ENCODE results near the gene RNF187. TPM values are rescaled to one million over a fixed set of nuclear protein-coding genes. Genes with fewer than 3 reads are reported as not detected.
"Not testable (repeated sequence)": the region's sequence is repeated elsewhere in the genome, so short reads cannot be mapped to it uniquely, and the experiment has no call there.

Gene RNF187
- total RNA-seq, 1 donor from 2014 or later, result 129 TPM

DNA sequence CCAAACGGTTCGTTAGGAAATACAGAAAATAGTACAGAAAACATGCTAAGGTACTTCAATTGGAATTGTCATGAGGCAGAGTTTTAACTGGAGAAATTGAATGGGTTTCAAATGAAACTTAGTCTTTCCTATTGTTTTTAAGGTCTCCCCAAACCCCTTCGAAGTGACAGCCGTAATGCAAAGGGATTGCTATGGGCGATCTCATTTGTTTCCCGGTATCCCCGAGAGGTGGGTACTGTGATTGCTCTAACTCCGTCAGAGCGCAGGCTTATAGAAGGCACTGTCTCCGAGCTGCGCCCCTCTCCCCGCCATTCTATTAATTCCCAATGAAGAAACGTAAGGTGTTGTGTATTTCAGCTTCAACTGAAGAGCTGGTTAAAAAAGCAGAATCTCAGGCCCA is 22.0 kb upstream of the RNF187 start:
- FAIRE-seq, result no peak
- Histone ChIP-seq H3K4me1 (ENCODE audit: insufficient read depth, low read length) (no peaks in the 10 kb centered on the region), H3K9ac (ENCODE audit: low read length) (no peak overlapping the region), H3K9me3 (ENCODE audit: insufficient read depth, low read depth, low read length) (no peaks in the 10 kb centered on the region), H3K79me2 (ENCODE audit: insufficient read depth, low read length) (no peaks in the 10 kb centered on the region), H4K20me1 (ENCODE audit: insufficient read depth, low read length) (no peaks in the 10 kb centered on the region), H3K4me3 (ENCODE audit: insufficient read depth, low read depth, low read length) (peak overlapping the region; percentile 51), H3K4me2 (ENCODE audit: low read length) (peak overlapping the region; percentile 82), H3K27ac (ENCODE audit: low read depth, low read length) (no peak overlapping the region), H2AFZ (ENCODE audit: low read depth, low read length) (peak overlapping the region; percentile 42), H3K27me3 (ENCODE audit: insufficient read depth, low read length) (peaks cover 64% of the 10 kb centered on the region), H3K36me3 (ENCODE audit: insufficient read depth, low read length) (no peaks in the 10 kb centered on the region)
- peaks cover 84% of the 10 kb centered on the region for H3K27me3 Mint-ChIP-seq (ENCODE audit: low read depth, unreplicated experiment)
- no peak overlapping the region for H3K27ac Mint-ChIP-seq (ENCODE audit: unreplicated experiment)
- H3K9me3 Mint-ChIP-seq (ENCODE audit: unreplicated experiment), result peaks cover 7% of the 10 kb centered on the region
- no peak for TF ChIP-seq EZH2 (IDR thresholded peaks at IDR 0.05; ENCODE audit: insufficient read depth, low read length)
- TF ChIP-seq, protein P1, sequence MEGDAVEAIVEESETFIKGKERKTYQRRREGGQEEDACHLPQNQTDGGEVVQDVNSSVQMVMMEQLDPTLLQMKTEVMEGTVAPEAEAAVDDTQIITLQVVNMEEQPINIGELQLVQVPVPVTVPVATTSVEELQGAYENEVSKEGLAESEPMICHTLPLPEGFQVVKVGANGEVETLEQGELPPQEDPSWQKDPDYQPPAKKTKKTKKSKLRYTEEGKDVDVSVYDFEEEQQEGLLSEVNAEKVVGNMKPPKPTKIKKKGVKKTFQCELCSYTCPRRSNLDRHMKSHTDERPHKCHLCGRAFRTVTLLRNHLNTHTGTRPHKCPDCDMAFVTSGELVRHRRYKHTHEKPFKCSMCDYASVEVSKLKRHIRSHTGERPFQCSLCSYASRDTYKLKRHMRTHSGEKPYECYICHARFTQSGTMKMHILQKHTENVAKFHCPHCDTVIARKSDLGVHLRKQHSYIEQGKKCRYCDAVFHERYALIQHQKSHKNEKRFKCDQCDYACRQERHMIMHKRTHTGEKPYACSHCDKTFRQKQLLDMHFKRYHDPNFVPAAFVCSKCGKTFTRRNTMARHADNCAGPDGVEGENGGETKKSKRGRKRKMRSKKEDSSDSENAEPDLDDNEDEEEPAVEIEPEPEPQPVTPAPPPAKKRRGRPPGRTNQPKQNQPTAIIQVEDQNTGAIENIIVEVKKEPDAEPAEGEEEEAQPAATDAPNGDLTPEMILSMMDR (IDR thresholded peaks at IDR 0.05; ENCODE audit: insufficient read depth, low read depth, low read length), result no peak
- peak overlapping the region; percentile 77 for H3K4me3 Mint-ChIP-seq (ENCODE audit: unreplicated experiment)
- H3K4me1 Mint-ChIP-seq (ENCODE audit: low read depth, unreplicated experiment), result no peaks in the 10 kb centered on the region
- H3K36me3 Mint-ChIP-seq (ENCODE audit: low read depth, unreplicated experiment), result no peaks in the 10 kb centered on the region
- no peak for DNase-seq (ENCODE audit: low read depth)

DNA sequence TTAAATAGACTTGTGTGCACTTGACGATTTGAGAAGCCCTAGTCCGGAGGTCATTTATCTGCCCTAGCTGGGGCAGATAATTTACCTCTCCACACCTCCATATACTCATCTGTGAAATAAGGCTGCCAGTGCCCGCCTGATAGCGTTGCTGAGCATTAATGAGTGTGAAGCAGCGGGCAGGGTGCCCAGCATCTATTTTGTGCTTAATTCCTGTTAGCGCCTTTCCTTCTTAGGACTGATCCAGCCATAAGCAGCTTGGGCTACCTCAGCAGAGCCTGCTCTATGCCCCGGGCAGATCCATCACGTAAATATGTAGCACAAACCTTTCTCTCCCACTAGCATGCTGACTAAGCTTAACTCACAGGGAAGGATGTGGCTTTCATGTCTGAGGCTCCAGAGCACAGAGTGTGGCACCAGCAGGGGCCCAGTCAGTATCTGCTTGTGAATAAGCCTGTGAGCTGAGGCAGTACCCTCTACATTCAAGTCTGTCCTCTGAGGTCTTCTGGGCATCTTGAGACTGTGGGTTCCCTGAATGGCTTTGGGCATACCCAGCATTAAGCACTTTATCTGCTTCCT is 21.5 kb upstream of the RNF187 start:
- H3K27me3 Mint-ChIP-seq (ENCODE audit: low read depth, unreplicated experiment), result peaks cover 83% of the 10 kb centered on the region
- H3K9ac ChIP-seq (ENCODE audit: low read length), result no peak overlapping the region
- TF ChIP-seq EZH2 (IDR thresholded peaks at IDR 0.05; ENCODE audit: insufficient read depth, low read length), result no peak
- TF ChIP-seq, protein P1 (IDR thresholded peaks at IDR 0.05; ENCODE audit: insufficient read depth, low read depth, low read length), result no peak
- no peaks in the 10 kb centered on the region for H3K36me3 ChIP-seq (ENCODE audit: insufficient read depth, low read length)
- H3K4me2 ChIP-seq (ENCODE audit: low read length), result no peak overlapping the region
- H3K36me3 Mint-ChIP-seq (ENCODE audit: low read depth, unreplicated experiment), result no peaks in the 10 kb centered on the region
- H3K9me3 Mint-ChIP-seq (ENCODE audit: unreplicated experiment), result peaks cover 7% of the 10 kb centered on the region
- no peak overlapping the region for H3K27ac ChIP-seq (ENCODE audit: low read depth, low read length)
- H2AFZ ChIP-seq (ENCODE audit: low read depth, low read length), result no peak overlapping the region
- no peaks in the 10 kb centered on the region for H3K4me1 Mint-ChIP-seq (ENCODE audit: low read depth, unreplicated experiment)
- no peaks in the 10 kb centered on the region for H3K79me2 ChIP-seq (ENCODE audit: insufficient read depth, low read length)
- H3K27me3 ChIP-seq (ENCODE audit: insufficient read depth, low read length), result peaks cover 66% of the 10 kb centered on the region
- no peaks in the 10 kb centered on the region for H3K4me1 ChIP-seq (ENCODE audit: insufficient read depth, low read length)
- no peak overlapping the region for H3K4me3 ChIP-seq (ENCODE audit: insufficient read depth, low read depth, low read length)
- FAIRE-seq, result no peak
- H4K20me1 ChIP-seq (ENCODE audit: insufficient read depth, low read length), result no peaks in the 10 kb centered on the region
- H3K9me3 ChIP-seq (ENCODE audit: insufficient read depth, low read depth, low read length), result no peaks in the 10 kb centered on the region
- DNase-seq (ENCODE audit: low read depth), result no peak
- H3K27ac Mint-ChIP-seq (ENCODE audit: unreplicated experiment), result no peak overlapping the region
- no peak overlapping the region for H3K4me3 Mint-ChIP-seq (ENCODE audit: unreplicated experiment)

DNA sequence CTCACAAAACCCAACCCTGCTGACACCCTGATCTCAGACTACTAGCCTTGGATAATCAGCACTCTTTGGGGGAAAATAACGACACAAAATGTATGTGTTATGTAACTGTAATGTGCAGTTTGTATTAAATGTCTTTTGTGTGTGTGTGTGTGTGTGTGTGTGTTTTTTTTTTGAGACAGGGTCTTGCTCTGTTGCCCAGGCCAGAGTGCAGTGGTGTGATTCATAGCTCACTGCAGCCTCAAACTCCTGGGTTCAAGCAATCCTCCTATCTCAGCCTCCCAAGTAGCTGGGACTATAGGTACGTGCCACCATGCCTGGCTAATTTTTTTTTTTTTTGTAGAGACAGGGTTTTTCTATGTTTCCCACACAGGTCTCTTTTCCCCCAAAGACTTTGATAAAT is 19.0 kb upstream of the RNF187 start:
- not testable (repeated sequence) for H3K4me2 ChIP-seq (ENCODE audit: low read length); H3K4me3 ChIP-seq (ENCODE audit: insufficient read depth, low read depth, low read length); FAIRE-seq; H3K4me1 ChIP-seq (ENCODE audit: insufficient read depth, low read length); H3K9me3 Mint-ChIP-seq (ENCODE audit: unreplicated experiment); H3K27ac Mint-ChIP-seq (ENCODE audit: unreplicated experiment); H4K20me1 ChIP-seq (ENCODE audit: insufficient read depth, low read length); H3K27ac ChIP-seq (ENCODE audit: low read depth, low read length); H3K4me3 Mint-ChIP-seq (ENCODE audit: unreplicated experiment); H3K9me3 ChIP-seq (ENCODE audit: insufficient read depth, low read depth, low read length); H2AFZ ChIP-seq (ENCODE audit: low read depth, low read length); H3K36me3 ChIP-seq (ENCODE audit: insufficient read depth, low read length); DNase-seq (ENCODE audit: low read depth); H3K79me2 ChIP-seq (ENCODE audit: insufficient read depth, low read length); H3K9ac ChIP-seq (ENCODE audit: low read length); H3K36me3 Mint-ChIP-seq (ENCODE audit: low read depth, unreplicated experiment)
- Mint-ChIP-seq H3K27me3 (ENCODE audit: low read depth, unreplicated experiment) (peaks cover 69% of the 10 kb centered on the region), H3K4me1 (ENCODE audit: low read depth, unreplicated experiment) (peaks cover 11% of the 10 kb centered on the region)
- peaks cover 56% of the 10 kb centered on the region for H3K27me3 ChIP-seq (ENCODE audit: insufficient read depth, low read length)

All from astrocyte (in vitro differentiated cells and primary cell).